Progenitor cell of endocrine pancreas (in vitro differentiated cells): ENCODE data around the gene CAMK1D. TPM values are rescaled to one million over a fixed set of nuclear protein-coding genes. Genes with fewer than 3 reads are reported as not detected.

ENCODE experiments used
- DNase-seq: peaks from one replicate; pipeline ENCODE4 v3.0.0; 2021; ENCODE audit warnings: low spot score; ENCODE audit not compliant: unreplicated experiment
- H3K27ac Mint-ChIP-seq: 2 replicates; pipeline ENCODE4 v1.8.0; 2021; ENCODE audit warnings: mild to moderate bottlenecking, moderate library complexity, mixed read lengths
- H3K27me3 Mint-ChIP-seq: 2 replicates; pipeline ENCODE4 v1.8.0; 2021; ENCODE audit warnings: mixed read lengths
- H3K36me3 Mint-ChIP-seq: 2 replicates; pipeline ENCODE4 v1.8.0; 2022; ENCODE audit warnings: mixed read lengths; ENCODE audit not compliant: insufficient read depth
- H3K4me1 Mint-ChIP-seq: 2 replicates; pipeline ENCODE4 v1.8.0; 2021; ENCODE audit warnings: low read depth, mixed read lengths
- H3K4me3 Mint-ChIP-seq: 2 replicates; pipeline ENCODE4 v1.8.0; 2021; ENCODE audit warnings: low read depth, mild to moderate bottlenecking, moderate library complexity, mixed read lengths
- H3K9me3 Mint-ChIP-seq: 2 replicates; pipeline ENCODE4 v1.8.0; 2021; ENCODE audit warnings: low read depth, mixed read lengths
- total RNA-seq: library from RNA; stranded (reverse); gene quantifications from 2 replicates; pipeline ENCODE4 v1.2.1, GENCODE V29; 2021
- TF ChIP-seq, protein P1 (sequence below): fragments of 200-600 bp; sonication (generic); IDR thresholded peaks from one replicate; pipeline ENCODE4 v1.5.0; 2021; ENCODE audit warnings: antibody characterized with exemption, mild to moderate bottlenecking; ENCODE audit not compliant: unreplicated experiment

The CAMK1D gene
- total RNA-seq, 1 donor from 2014 or later, result 10.8 TPM

DNA sequence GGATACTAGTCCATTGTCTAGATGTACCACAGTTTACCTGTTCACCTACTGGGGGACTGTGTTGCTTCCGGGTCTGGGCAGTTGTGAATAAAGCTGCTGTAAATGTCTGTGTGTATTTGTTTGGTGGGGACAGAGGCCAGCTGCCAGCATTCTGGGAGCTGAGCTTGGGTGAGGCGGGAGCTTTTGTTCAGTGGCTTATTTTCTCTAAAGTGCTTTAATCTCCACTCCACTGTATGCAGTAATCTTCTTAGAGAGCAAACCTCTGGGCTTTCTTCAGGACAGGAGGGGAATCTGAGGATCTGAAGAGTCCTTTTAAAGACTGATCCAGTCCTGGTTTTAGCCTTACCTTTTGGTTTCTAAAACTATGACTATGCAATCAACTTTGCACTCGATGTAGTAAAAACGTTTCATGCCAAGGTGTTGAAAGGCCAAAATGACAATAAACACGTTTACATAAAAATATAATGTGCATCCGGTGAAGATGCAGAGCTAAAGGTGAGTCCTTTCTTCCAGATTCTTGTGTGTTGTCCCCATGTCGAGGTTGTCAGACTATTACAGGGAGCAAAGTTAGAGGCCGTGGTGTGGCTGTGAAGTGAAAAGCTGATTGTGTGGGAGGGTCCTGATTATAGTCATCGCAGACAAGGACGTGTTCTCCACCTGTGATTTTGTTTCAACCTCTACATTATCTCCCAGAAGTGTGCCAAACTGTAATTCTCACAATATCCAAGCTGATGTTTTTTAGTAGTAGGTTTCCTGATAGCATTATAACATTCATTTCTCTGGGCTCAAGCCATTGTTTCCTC is 279.8 kb downstream of the CAMK1D start:
- TF ChIP-seq, protein P1, sequence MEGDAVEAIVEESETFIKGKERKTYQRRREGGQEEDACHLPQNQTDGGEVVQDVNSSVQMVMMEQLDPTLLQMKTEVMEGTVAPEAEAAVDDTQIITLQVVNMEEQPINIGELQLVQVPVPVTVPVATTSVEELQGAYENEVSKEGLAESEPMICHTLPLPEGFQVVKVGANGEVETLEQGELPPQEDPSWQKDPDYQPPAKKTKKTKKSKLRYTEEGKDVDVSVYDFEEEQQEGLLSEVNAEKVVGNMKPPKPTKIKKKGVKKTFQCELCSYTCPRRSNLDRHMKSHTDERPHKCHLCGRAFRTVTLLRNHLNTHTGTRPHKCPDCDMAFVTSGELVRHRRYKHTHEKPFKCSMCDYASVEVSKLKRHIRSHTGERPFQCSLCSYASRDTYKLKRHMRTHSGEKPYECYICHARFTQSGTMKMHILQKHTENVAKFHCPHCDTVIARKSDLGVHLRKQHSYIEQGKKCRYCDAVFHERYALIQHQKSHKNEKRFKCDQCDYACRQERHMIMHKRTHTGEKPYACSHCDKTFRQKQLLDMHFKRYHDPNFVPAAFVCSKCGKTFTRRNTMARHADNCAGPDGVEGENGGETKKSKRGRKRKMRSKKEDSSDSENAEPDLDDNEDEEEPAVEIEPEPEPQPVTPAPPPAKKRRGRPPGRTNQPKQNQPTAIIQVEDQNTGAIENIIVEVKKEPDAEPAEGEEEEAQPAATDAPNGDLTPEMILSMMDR, result no peak
- H3K36me3 Mint-ChIP-seq, result no peaks in the 10 kb centered on the region
- H3K9me3 Mint-ChIP-seq, result peaks cover 6% of the 10 kb centered on the region
- peak overlapping the region; percentile 15 for H3K27ac Mint-ChIP-seq
- no peak for DNase-seq
- H3K4me1 Mint-ChIP-seq, result peaks cover 10% of the 10 kb centered on the region
- no peak overlapping the region for H3K4me3 Mint-ChIP-seq
- H3K27me3 Mint-ChIP-seq, result no peaks in the 10 kb centered on the region

DNA sequence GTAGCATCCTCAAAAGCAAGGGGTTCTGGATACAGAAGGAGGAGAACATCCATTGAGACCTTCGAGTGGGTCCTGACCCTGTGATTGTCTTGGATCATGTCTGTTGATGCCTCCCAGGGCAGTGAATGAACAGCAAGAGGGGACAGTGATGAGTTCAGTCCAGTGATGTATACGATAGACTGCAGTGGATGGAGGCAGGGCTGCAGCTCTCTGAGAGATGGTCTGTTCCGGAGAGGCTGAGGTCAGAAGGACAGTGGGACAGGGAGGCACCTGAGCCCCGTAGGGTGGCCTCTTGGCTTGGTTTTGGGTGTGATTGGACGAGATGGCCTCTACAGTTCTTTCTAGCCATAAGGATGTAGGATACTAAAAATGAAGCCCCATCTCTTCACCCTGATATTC is 280.4 kb downstream of the CAMK1D start:
- no peak overlapping the region for H3K27ac Mint-ChIP-seq
- TF ChIP-seq, protein P1, result no peak
- peaks cover 6% of the 10 kb centered on the region for H3K9me3 Mint-ChIP-seq

DNA sequence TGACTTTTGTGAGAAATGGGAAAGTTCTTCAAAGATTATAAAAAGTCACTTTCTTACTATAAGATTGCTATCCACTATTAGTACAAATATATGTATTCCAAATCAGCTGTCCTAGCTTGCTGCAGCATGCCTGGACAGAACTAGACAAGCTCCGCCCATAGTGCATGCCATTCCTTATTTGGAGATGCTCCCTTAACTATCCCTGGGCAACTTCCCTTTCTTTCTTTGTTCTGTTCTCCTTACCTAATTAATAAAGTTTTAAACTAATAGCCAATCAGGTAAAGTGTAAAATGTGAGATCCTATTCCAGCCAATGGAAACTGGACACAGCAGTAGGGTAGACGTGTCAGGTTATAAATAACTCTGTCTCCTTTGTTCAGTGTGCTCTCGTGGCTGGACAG is 281.9 kb downstream of the CAMK1D start:
- no peak overlapping the region for H3K27ac Mint-ChIP-seq
- TF ChIP-seq, protein P1, result no peak
- no peaks in the 10 kb centered on the region for H3K36me3 Mint-ChIP-seq
- no peak overlapping the region for H3K4me3 Mint-ChIP-seq
- H3K4me1 Mint-ChIP-seq, result peaks cover 10% of the 10 kb centered on the region
- peaks cover 3% of the 10 kb centered on the region for H3K27me3 Mint-ChIP-seq
- no peak for DNase-seq
- peaks cover 6% of the 10 kb centered on the region for H3K9me3 Mint-ChIP-seq

More for the DNA sequence above, 280.4 kb downstream of the CAMK1D start:
- DNase-seq, result no peak
- no peaks in the 10 kb centered on the region for H3K36me3 Mint-ChIP-seq
- peaks cover 10% of the 10 kb centered on the region for H3K4me1 Mint-ChIP-seq
- no peak overlapping the region for H3K4me3 Mint-ChIP-seq
- peaks cover under 1% of the 10 kb centered on the region for H3K27me3 Mint-ChIP-seq

DNA sequence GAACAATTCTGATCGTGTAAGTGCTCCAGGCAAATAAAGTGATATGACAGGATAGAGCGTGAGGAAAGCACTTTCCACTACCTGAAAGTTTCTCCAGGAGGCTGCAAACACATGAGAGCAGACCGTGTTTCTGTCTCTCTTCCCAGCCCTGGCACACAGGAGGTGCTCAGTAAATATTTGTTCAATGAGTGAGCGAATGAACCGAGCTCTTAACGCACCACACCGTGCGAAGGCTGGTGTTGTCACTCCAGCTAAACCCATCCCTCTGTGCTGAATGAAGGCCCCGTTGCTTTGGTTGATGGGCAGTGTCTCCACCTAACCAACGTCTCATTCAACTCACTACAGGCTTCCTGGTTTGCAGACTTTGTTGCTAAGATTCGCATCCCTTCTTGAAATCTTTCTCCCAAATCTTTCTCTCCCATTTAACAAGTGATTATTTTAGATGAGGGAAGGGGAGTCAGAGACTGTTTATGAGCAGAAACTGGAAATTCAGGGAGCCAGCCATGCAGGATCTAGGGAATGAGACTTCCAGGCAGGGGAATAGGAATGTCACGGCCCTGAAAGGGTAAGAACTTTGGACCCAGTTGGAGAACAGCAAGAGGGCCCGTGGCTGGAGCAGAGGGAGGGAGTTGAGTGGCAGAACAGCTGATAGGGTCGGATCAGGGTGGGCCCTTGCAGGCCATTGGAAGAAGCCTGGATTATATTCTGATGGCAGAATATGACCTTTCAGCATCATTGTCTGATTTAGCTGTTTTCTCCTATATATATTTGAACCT is 282.6 kb downstream of the CAMK1D start:
- no peak overlapping the region for H3K4me3 Mint-ChIP-seq
- H3K27ac Mint-ChIP-seq, result peak overlapping the region; percentile 46
- TF ChIP-seq, protein P1, result no peak
- peaks cover 6% of the 10 kb centered on the region for H3K9me3 Mint-ChIP-seq
- peaks cover 3% of the 10 kb centered on the region for H3K27me3 Mint-ChIP-seq
- peaks cover 10% of the 10 kb centered on the region for H3K4me1 Mint-ChIP-seq
- no peaks in the 10 kb centered on the region for H3K36me3 Mint-ChIP-seq
- no peak for DNase-seq

DNA sequence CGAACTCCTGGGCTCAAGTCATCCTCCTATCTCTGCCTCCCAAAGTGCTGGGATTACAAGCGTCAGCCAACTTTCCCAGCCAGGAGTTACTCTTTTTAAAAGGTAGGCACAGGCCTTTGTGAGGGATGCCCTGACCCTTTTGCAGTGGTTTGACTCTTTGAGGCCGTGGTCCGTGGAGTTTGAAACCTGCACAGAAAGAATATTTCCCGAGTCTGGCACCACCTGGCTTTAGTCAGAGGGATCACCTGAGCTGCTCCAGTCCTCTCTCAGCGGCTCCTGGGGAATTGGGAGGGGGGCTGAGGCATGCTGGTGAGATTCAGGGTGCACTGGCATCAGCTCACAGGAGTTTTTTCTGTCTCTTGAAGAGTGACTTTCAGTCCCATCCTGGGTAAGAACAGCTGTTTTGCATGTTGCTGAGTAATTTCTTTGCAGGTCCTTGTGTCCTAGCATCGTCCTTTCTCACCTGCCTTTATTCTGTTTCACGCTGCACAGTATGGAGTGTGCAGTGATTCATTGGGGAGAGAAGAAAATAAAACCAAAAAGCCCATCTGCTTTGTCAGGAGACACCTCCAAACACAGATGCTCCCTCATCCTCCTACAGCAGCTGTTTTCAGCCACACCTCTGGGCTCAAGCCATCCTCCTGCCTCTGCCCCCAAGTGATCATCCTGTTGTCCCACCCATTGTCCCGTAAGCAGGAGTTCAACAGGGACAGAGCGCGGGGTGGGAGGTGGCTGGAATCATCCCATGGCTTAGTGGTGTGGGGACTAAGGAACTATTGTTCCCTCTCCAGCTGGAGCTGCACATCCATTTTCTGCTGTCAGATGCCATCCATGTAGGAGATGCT is 284.7 kb downstream of the CAMK1D start:
- Mint-ChIP-seq H3K27me3 (peaks cover 6% of the 10 kb centered on the region), H3K27ac (no peak overlapping the region), H3K4me3 (no peak overlapping the region), H3K36me3 (no peaks in the 10 kb centered on the region), H3K9me3 (peaks cover 6% of the 10 kb centered on the region), H3K4me1 (peaks cover 14% of the 10 kb centered on the region)
- TF ChIP-seq, protein P1, result no peak
- no peak for DNase-seq
